ENCODE measurements around the gene GALNT17.
A peak's percentile ranks its signal among the peaks of the same experiment; 100 is the strongest.
"Not testable (repeated sequence)": the region's sequence is repeated elsewhere in the genome, so short reads cannot be mapped to it uniquely, and the experiment has no call there.

GALNT17 gene

GRCh38 chr7:71191771-71192170 is 59.8 kb downstream of the GALNT17 start:
- Mint-ChIP-seq H3K36me3 (ENCODE audit: low read depth) (no peaks in the 10 kb centered on the region), H3K4me3 (no peak overlapping the region), H3K9me3 (peaks cover 16% of the 10 kb centered on the region), H3K4me1 (peaks cover 7% of the 10 kb centered on the region), H3K27me3 (ENCODE audit: low read depth) (no peaks in the 10 kb centered on the region), H3K27ac (no peak overlapping the region)
- TF ChIP-seq, protein P1, sequence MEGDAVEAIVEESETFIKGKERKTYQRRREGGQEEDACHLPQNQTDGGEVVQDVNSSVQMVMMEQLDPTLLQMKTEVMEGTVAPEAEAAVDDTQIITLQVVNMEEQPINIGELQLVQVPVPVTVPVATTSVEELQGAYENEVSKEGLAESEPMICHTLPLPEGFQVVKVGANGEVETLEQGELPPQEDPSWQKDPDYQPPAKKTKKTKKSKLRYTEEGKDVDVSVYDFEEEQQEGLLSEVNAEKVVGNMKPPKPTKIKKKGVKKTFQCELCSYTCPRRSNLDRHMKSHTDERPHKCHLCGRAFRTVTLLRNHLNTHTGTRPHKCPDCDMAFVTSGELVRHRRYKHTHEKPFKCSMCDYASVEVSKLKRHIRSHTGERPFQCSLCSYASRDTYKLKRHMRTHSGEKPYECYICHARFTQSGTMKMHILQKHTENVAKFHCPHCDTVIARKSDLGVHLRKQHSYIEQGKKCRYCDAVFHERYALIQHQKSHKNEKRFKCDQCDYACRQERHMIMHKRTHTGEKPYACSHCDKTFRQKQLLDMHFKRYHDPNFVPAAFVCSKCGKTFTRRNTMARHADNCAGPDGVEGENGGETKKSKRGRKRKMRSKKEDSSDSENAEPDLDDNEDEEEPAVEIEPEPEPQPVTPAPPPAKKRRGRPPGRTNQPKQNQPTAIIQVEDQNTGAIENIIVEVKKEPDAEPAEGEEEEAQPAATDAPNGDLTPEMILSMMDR (IDR thresholded peaks at IDR 0.05; ENCODE audit: unreplicated experiment in 3 of 3) = no peak

GRCh38 chr7:71193099-71193810 is 61.3 kb downstream of the GALNT17 start:
- H3K27ac Mint-ChIP-seq = no peak overlapping the region
- no peak overlapping the region for H3K4me3 Mint-ChIP-seq
- peaks cover 14% of the 10 kb centered on the region for H3K9me3 Mint-ChIP-seq
- TF ChIP-seq, protein P1 (IDR thresholded peaks at IDR 0.05; ENCODE audit: unreplicated experiment in 3 of 3) = no peak
- no peaks in the 10 kb centered on the region for H3K27me3 Mint-ChIP-seq (ENCODE audit: low read depth)
- H3K36me3 Mint-ChIP-seq (ENCODE audit: low read depth) = no peaks in the 10 kb centered on the region
- no peaks in the 10 kb centered on the region for H3K4me1 Mint-ChIP-seq

- peak overlapping the region in 1 of 3 experiments; percentile 4 for H3K27ac Mint-ChIP-seq
- H3K4me1 Mint-ChIP-seq = peaks cover 17% of the 10 kb centered on the region
- no peaks in the 10 kb centered on the region for H3K27me3 Mint-ChIP-seq (ENCODE audit: low read depth)
- no peak overlapping the region for H3K4me3 Mint-ChIP-seq
- H3K36me3 Mint-ChIP-seq (ENCODE audit: low read depth) = peaks cover under 1% of the 10 kb centered on the region
- peaks cover 4% of the 10 kb centered on the region for H3K9me3 Mint-ChIP-seq
- TF ChIP-seq, protein P1 (IDR thresholded peaks at IDR 0.05; ENCODE audit: unreplicated experiment in 3 of 3) = no peak
Observed at GRCh38 chr7:71198391-71198790, 66.4 kb downstream of the GALNT17 start.

- H3K4me3 Mint-ChIP-seq = no peak overlapping the region
- H3K9me3 Mint-ChIP-seq = peaks cover 9% of the 10 kb centered on the region
- H3K4me1 Mint-ChIP-seq = peaks cover 17% of the 10 kb centered on the region
- peak overlapping the region in 1 of 3 experiments; percentile 4 for H3K27ac Mint-ChIP-seq
- no peaks in the 10 kb centered on the region for H3K27me3 Mint-ChIP-seq (ENCODE audit: low read depth)
- TF ChIP-seq, protein P1 (IDR thresholded peaks at IDR 0.05; ENCODE audit: unreplicated experiment in 3 of 3) = no peak
- peaks cover 3% of the 10 kb centered on the region for H3K36me3 Mint-ChIP-seq (ENCODE audit: low read depth)
Observed at GRCh38 chr7:71198887-71199286, 66.9 kb downstream of the GALNT17 start.

- TF ChIP-seq, protein P1 (IDR thresholded peaks at IDR 0.05; ENCODE audit: unreplicated experiment in 3 of 3) = no peak
- Mint-ChIP-seq H3K4me3 (no peak overlapping the region), H3K9me3 (peaks cover 12% of the 10 kb centered on the region), H3K36me3 (ENCODE audit: low read depth) (peaks cover 3% of the 10 kb centered on the region), H3K27ac (no peak overlapping the region), H3K27me3 (ENCODE audit: low read depth) (no peaks in the 10 kb centered on the region), H3K4me1 (peaks cover 21% of the 10 kb centered on the region)
Observed at GRCh38 chr7:71206184-71206583, 74.2 kb downstream of the GALNT17 start.

GRCh38 chr7:71208881-71209280 is 76.9 kb downstream of the GALNT17 start:
- Mint-ChIP-seq H3K4me1 (peaks cover 13% of the 10 kb centered on the region), H3K27me3 (ENCODE audit: low read depth) (no peaks in the 10 kb centered on the region), H3K9me3 (peaks cover 18% of the 10 kb centered on the region), H3K4me3 (no peak overlapping the region), H3K27ac (no peak overlapping the region), H3K36me3 (ENCODE audit: low read depth) (no peaks in the 10 kb centered on the region)
- TF ChIP-seq, protein P1 (IDR thresholded peaks at IDR 0.05; ENCODE audit: unreplicated experiment in 3 of 3) = no peak

- H3K27ac Mint-ChIP-seq; H3K27me3 Mint-ChIP-seq (ENCODE audit: low read depth); H3K36me3 Mint-ChIP-seq (ENCODE audit: low read depth); H3K4me3 Mint-ChIP-seq: not testable (repeated sequence)
- Mint-ChIP-seq H3K9me3 (peaks cover 19% of the 10 kb centered on the region), H3K4me1 (peaks cover 13% of the 10 kb centered on the region)
Observed at GRCh38 chr7:71209484-71209883, 77.5 kb downstream of the GALNT17 start.
